Activated T-cell treated with anti-CD3 and anti-CD28 coated beads for 48 hours (primary cell): Measurements from ENCODE around the gene TUT7.

ENCODE experiments used
- DNase-seq: peaks from one replicate; pipeline ENCODE4 v3.0.0-alpha.2; 2020; ENCODE audit warnings: low read depth

Gene TUT7

GRCh38 chr9:86252870-86253269, 101.3 kb downstream of the TUT7 start:
- DNase-seq, result no peak

GRCh38 chr9:86250123-86250522, 104.1 kb downstream of the TUT7 start:
- no peak for DNase-seq

GRCh38 chr9:86248746-86249145, 105.5 kb downstream of the TUT7 start:
- no peak for DNase-seq

GRCh38 chr9:86246752-86247161, 107.5 kb downstream of the TUT7 start:
- DNase-seq, result no peak

- DNase-seq, result no peak
These were observed 112.1 kb downstream of the TUT7 start for GRCh38 chr9:86242071-86242470.

GRCh38 chr9:86241216-86241615, 113.0 kb downstream of the TUT7 start:
- peak; percentile 9 for DNase-seq

- no peak for DNase-seq
These were observed 115.1 kb downstream of the TUT7 start for GRCh38 chr9:86238861-86239770.
